ENCODE results near the gene KIF25. TPM values are rescaled to one million over a fixed set of nuclear protein-coding genes. Genes with fewer than 3 reads are reported as not detected.

KIF25 gene
- total RNA-seq, 1 experiment from 2014 or later: not detected

GRCh38 chr6:167984876-167985604 lies 12.4 kb upstream of the KIF25 start:
- Histone ChIP-seq H3K4me2 (no peak overlapping the region), H3K36me3 (ENCODE audit: low read depth) (no peaks in the 10 kb centered on the region), H3K4me3 (no peak overlapping the region), H3K79me2 (ENCODE audit: low read depth) (no peaks in the 10 kb centered on the region), H3F3A (ENCODE audit: insufficient read depth, low read depth) (no peaks in the 10 kb centered on the region), H4K20me1 (ENCODE audit: insufficient read depth) (no peaks in the 10 kb centered on the region), H2AFZ (no peak overlapping the region), H3K9me3 (ENCODE audit: insufficient read depth, low read depth) (no peaks in the 10 kb centered on the region), H3K27me3 (ENCODE audit: insufficient read depth, low read depth) (peaks cover 73% of the 10 kb centered on the region), H3K9me2 (ENCODE audit: insufficient read depth) (no peaks in the 10 kb centered on the region), H3K27ac (no peak overlapping the region), H3K4me1 (replicated peaks; ENCODE audit: insufficient read depth) (no peaks in the 10 kb centered on the region)
- intact Hi-C loops (cut with micrococcal nuclease; ENCODE audit: unreplicated experiment): no loop called here
- no peak for DNase-seq
- ChIA-PET POLR2A (ENCODE audit: unreplicated experiment) (no interaction called here), CTCF (no interaction called here)
- no peak for TF ChIP-seq CTCF (conservative IDR thresholded peaks at IDR 0.05)
- no TSS peak for BruUV-seq (replicated peaks)

- no peak overlapping the region for H3K27ac ChIP-seq
- no peak for DNase-seq
- H3F3A ChIP-seq (ENCODE audit: insufficient read depth, low read depth): no peaks in the 10 kb centered on the region
- H3K9me3 ChIP-seq (ENCODE audit: insufficient read depth, low read depth): no peaks in the 10 kb centered on the region
- H3K79me2 ChIP-seq (ENCODE audit: low read depth): no peaks in the 10 kb centered on the region
- H3K4me1 ChIP-seq (replicated peaks; ENCODE audit: insufficient read depth): no peaks in the 10 kb centered on the region
- H3K4me2 ChIP-seq: no peak overlapping the region
- peaks cover 67% of the 10 kb centered on the region for H3K27me3 ChIP-seq (ENCODE audit: insufficient read depth, low read depth)
- no peaks in the 10 kb centered on the region for H4K20me1 ChIP-seq (ENCODE audit: insufficient read depth)
- ChIA-PET CTCF (no interaction called here), POLR2A (ENCODE audit: unreplicated experiment) (no interaction called here)
- BruUV-seq (replicated peaks): no TSS peak
- H3K36me3 ChIP-seq (ENCODE audit: low read depth): no peaks in the 10 kb centered on the region
- TF ChIP-seq CTCF (conservative IDR thresholded peaks at IDR 0.05) (no peak), EZH2 (IDR thresholded peaks at IDR 0.05; ENCODE audit: low read depth) (no peak)
- no peak overlapping the region for H2AFZ ChIP-seq
- H3K9me2 ChIP-seq (ENCODE audit: insufficient read depth): no peaks in the 10 kb centered on the region
- intact Hi-C loops (cut with micrococcal nuclease; ENCODE audit: unreplicated experiment): no loop called here
- no peak overlapping the region for H3K4me3 ChIP-seq
These were observed 11.4 kb upstream of the KIF25 start for GRCh38 chr6:167985911-167986595.

GRCh38 chr6:167987396-167988153 lies 9.9 kb upstream of the KIF25 start:
- no peak overlapping the region for H3K4me2 ChIP-seq
- no peak overlapping the region for H2AFZ ChIP-seq
- ChIA-PET POLR2A (ENCODE audit: unreplicated experiment) (interaction anchor here (0.6 kb wide), 1 partner anchor 33 kb away, joined by 11 read pairs; no protein-coding TSS in a partner anchor), CTCF (no interaction called here)
- no peak overlapping the region for H3K27ac ChIP-seq
- no peak for DNase-seq
- BruUV-seq (replicated peaks): no TSS peak
- no peak for TF ChIP-seq EZH2 (IDR thresholded peaks at IDR 0.05; ENCODE audit: low read depth)
- no peak for TF ChIP-seq CTCF (conservative IDR thresholded peaks at IDR 0.05)
- no peaks in the 10 kb centered on the region for H3K9me3 ChIP-seq (ENCODE audit: insufficient read depth, low read depth)
- H3F3A ChIP-seq (ENCODE audit: insufficient read depth, low read depth): no peaks in the 10 kb centered on the region
- no peaks in the 10 kb centered on the region for H3K4me1 ChIP-seq (replicated peaks; ENCODE audit: insufficient read depth)
- no peaks in the 10 kb centered on the region for H3K79me2 ChIP-seq (ENCODE audit: low read depth)
- intact Hi-C loops (cut with micrococcal nuclease; ENCODE audit: unreplicated experiment): no loop called here
- peaks cover 58% of the 10 kb centered on the region for H3K27me3 ChIP-seq (ENCODE audit: insufficient read depth, low read depth)
- H3K4me3 ChIP-seq: no peak overlapping the region
- H3K36me3 ChIP-seq (ENCODE audit: low read depth): no peaks in the 10 kb centered on the region
- no peaks in the 10 kb centered on the region for H4K20me1 ChIP-seq (ENCODE audit: insufficient read depth)
- H3K9me2 ChIP-seq (ENCODE audit: insufficient read depth): no peaks in the 10 kb centered on the region
